ENCODE results near the gene NOTCH4.

NOTCH4 gene

DNA sequence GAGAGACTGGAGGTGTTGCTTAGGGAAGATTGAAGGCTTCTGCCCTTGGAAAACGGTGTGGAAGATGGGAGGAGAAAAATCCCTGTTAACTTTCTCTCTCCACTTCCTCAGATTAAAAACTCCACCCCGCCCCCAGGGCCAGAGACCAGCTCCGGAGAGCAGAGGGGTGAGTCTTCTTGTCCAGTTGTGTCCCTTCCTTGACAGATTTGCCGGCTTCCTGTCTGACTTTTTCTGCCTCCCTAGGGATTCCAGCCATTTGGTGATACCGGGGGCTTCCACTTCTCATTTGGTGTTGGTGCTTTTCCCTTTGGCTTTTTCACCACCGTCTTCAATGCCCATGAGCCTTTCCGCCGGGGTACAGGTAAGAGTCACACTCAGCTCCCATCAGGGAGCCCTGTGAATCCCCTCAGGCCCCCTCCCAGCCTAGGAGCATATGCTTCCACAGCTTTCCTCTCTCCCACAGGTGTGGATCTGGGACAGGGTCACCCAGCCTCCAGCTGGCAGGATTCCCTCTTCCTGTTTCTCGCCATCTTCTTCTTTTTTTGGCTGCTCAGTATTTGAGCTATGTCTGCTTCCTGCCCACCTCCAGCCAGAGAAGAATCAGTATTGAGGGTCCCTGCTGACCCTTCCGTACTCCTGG is 44.0 kb downstream of the NOTCH4 start:
- no peak for DNase-seq

DNA sequence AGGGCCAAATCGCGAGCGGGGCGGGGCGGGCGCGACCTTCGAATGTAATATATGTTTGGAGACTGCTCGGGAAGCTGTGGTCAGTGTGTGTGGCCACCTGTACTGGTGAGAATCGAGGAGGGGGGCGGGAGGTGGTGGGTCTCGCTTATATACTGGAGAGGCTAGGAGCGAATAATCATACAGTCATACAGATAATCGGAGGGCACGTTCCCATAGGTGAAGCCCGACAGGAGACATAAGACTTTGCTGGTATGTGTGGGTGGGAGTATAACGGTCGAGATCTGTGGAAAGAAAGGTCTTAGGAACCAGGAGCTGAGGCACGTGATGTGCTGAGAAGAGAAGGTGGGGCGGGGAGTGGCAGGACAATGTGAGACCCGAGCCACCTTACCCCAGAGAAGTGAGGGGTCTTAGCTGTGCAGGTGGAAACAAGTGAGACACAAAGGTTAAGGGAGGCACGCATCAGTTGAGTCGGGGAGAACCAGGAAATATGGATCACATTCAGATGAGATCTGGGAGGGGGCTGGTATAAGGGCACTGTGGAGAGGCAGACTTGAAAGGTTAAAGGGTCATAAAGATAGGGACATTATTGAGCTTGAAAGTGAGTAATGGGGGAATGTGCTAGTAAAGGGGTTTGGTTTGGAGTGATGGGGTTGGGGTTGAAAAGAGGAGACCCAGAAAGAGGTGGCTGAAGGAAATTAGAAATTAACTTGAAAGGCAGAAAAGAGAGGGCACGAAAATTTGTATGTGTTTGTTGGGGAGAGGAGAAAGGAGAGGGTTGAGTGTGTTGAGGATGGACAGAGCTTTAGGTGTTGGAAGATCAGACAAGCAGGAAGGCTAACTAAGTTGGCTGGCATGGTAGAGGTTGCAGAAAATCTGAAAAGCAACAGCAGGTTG is 45.1 kb downstream of the NOTCH4 start:
- no peak for DNase-seq

DNA sequence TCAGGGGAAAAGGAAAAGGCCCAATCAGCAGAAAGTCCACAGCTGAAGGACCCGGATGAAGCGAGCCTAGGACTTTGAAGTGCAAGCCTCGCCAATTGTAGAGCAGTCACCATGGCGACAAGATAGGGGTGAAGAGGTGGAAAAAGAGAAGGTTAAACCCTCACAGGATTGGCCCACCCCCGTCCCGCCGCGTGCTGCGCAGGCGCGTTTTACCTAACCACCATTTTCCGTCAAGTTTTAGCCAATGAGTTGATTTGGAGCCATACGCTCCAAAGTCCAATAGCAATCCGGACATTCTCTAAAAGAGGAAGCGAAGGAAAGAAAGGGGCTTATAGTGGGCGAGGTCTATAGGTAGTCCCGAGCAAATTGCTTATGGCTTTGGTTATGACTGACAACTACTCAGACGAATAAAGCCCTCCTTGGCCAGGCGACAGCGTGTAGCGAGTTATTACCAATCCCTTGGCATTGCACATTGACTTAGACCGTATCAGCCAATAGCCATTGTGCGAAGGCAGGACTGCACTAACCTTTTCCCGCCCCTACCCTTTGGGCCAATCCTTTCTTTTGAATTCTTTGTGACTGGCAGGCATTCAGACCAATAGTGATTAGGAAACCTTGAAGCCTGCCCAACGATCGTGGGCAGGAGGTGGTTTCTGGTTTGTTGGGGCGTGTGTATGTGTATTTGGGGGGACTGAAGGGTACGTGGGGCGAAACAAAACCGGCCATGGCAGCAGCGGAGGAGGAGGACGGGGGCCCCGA is 45.9 kb downstream of the NOTCH4 start, which contains the start of gene RNF5:
Gene RNF5 (plus strand): TSS at position 618 of the 759 bp plus-strand sequence. CDS start 107 bp downstream, at position 725.
- DNase-seq = peak; percentile 100

DNA sequence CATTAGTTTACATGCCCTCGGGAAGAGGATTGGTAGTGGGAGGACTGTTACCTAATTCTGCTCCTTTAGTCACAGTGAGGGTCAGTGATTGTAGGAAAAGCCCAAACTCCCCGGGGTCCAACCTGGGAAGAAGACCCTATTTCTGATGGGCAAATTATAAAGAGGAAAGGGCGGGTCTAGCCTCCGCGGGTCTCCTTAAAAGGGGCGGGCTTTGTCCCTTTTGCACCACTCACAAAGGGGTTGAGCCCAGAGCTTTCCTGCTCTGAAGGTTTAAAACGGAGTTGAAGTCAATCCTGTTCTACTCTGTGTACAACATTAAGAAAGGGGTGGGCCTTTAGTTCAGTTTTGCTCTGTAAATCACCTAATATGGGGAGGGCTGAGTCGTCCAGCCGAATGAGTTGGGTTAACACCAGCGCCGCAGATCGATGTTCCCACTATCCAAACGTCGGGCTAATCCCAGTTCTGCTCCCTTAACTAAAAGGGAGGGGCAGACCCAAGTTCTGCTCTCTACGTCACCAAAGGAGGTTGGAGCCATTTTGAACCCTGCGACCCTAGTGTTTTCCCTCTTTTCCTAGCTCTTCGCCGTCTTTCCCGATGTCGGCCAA is 46.6 kb downstream of the NOTCH4 start:
- DNase-seq = peak; percentile 60

DNA sequence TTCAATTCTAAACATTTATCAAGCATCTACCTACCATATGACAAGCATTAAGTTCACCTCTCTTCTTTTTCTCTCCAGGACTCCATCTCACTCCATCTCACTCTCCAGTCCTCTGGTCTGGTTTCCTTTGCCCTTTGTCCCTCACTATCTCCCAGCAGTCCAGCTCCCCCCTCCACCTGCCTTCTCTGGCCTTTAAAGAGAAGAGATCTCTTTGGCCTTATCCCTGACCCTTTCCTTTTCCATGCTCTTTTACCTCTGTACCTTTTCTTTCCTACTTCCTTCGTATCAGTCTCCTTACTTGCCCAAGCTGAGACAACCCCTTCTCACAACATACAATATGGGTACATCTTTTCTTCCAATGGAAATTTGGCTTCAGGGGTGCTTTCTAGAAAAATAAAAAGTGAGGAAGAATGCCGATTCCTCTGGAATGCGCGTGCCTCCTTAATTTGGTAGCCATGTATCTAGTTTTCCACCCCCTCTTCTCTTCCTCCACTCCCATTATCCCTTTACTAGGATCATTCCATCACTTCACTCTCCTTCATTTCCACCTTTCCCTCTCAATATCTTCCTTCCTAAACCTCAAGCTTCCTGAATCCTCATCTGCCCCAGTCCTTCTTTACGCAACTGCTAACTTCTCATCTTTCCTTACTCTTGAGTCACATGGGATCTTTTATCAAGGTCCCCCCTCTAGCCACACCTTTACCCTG is 47.2 kb downstream of the NOTCH4 start:
- no peak for DNase-seq

DNA sequence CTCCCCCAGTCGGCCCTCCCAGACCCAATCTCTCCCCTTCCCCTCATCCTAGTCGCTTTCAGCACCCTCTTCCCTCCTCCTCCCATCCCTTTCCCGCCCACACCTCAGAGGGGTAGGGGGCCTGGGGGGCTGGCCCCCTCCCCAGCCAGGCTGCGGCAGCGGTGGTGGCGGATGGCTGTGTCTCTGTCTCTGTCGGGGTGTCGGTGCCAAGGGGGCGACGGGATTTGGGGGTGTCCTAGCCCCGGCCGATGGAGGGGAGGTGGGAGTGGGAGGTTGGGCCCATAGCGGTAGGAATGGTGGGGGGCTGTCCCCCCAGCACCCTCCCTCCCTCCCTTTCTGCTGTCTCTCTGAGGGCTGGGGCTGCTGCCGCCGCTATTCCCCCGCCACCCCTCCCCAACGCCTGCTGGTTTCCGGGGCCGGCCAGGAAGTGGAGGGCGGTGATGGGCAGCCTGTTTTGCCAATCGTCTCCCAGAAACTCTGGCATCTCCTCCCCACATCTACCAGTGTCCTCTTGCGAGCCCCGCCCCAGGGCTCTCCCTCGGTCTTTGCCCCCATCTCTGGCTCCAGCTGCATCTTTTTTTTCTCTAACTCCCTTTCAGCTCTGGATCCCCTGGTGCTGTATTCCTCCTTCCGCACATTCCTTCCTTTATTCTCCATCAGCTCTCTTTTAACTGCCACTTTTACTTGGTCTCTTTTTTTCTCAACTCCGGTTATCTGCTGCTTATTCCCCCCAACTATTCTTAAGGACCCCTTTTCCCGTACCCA is 48.0 kb downstream of the NOTCH4 start, which contains the start of gene AGPAT1:
Gene AGPAT1 (minus strand): TSS at position 374 of the 765 bp plus-strand sequence. CDS start 4,588 bp downstream, outside the sequence.
- peak; percentile 90 for DNase-seq

DNA sequence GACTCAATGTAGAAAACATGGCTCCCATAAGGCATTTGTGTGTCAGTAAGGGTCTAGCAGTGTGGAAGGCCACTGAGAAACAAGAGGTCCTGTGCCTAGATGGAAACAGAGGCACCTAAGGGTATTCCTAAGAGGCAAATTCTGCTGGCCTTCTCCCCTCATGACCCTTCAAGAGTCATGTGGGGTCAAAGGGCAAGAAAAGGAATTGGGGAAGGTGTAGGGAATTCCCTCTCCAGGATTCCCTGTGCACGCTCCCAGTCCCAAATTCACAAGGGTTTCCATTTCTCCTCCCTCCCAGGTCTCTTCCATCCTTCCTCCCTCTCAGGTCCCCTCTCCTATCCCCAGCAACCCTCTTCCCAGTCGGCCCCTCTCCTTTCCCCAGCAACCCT is 48.6 kb downstream of the NOTCH4 start:
- DNase-seq = no peak

DNA sequence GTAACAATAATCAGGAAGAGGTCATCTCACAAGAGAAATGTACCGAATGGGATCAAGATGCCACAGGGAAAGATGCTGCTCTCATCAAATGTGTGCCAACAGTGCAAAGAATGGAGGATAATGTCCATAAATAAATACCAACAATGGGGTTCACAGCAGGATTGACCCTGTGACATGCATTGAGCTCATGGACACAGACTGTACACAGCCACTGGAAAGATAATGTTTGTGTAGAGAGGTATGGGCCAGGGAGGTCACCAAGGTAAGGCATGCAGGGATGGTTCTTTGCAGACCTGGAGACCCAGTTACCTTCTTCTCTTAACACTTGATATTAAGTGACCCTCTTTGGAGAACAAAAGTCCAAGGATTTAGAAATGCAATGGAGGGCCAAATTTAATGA is 49.5 kb downstream of the NOTCH4 start:
- no peak for DNase-seq

DNA sequence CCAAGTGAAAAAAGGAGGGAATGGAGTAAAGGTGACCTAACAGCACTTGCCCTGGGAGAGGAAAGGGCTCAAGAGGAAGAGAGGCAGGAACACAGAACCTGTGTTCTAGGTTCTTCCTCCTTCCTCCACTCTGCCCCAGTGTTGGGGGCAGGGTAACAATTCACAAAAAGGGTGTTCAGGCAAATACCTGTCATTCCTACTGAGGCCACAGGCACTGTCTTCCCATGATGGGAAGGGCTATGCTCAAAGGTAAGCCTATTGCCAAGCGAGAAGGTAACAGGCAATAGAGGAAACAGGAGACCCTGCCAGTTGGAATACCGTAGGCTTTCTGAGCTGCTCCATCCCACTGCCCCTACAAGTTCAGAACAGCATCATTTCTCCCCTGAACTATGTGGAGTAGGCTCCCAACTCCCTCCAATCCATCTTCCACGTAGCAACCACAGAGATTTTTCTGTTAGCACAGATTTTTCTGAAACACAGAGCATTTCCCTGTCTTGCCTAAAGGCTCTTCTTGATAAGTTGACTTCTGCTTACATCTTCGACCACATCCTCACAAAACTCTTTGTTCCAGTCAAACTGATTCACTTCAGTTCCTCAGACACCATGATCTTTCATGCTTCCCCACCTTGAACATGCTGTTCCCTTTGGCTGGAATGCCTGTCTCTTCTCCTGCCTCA is 50.7 kb downstream of the NOTCH4 start:
- no peak for DNase-seq

DNA sequence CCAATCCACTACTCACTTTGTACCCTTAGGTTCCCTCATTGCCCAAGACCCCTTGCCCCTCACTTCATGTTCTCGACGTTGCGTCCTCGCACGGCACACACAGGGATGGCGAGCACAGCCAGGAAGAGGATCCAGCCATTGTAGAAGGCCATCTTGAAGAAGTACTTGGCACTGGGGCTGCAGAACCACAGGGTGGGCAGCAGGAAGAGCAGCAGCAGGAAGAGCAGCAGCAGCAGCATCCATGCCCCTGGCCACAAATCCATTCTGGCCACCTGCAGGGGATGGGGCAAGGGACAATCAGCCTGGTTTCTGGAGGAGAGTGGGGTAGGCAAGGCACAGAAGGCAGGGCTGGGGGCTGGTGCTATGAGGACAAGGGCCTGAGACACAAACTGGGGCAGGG is 52.6 kb downstream of the NOTCH4 start:
- DNase-seq = no peak

DNA sequence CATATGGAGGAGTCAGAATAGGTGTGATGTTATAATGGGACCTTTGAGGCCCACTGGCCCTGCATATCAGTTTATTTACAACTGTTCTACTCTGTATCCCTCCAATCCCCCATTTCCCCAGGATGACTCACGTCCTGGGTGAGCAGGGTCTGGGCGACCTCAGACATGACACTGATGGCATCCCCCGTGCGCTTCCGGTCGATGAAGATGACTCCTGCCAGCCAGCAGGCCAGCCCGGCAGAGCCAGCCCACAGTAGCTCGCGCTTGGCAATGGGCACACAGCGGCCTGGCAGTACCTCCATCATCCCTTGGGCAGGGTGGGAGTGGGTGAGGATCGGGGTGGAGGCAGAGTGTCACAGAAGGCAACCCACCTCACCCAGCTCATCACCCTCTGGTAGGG is 53.6 kb downstream of the NOTCH4 start:
- no peak for DNase-seq

DNA sequence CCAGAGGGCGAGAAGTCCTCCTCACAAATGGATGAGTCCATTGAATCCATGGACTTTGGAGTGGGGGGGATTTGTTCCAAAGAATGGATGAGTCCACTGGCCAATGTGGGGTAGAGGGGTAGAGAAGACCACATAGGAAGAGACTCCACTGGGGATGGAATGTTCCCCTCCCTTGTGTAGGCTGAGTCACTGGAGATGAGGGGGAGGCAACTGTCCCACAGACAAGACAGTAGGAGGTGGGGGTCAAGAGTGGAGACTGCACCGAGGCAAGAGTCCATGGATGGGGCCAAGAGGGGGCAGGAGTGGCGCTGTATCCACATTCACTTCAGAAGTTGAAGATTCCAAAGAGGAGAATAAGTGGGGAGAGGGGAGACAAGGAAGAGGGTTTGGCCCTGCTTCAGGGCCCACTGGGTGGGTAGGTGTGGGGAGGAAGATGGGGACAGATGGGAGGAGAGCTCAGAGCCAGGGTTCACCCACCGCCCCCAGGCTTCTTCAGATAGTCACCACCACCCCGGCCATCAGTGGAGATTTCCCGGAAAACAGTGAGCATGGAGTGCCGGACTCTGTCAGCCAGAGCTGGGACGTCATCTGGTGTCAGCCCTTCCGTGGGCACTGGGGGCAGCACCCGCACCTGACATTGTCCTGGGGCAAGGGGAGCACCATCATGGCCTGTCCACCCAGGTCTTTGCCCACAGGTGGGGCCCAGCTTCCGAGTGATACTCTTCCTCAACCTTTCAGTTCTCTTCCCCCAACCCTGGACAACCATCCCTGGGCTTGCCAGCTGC is 54.9 kb downstream of the NOTCH4 start:
- DNase-seq = no peak

DNA sequence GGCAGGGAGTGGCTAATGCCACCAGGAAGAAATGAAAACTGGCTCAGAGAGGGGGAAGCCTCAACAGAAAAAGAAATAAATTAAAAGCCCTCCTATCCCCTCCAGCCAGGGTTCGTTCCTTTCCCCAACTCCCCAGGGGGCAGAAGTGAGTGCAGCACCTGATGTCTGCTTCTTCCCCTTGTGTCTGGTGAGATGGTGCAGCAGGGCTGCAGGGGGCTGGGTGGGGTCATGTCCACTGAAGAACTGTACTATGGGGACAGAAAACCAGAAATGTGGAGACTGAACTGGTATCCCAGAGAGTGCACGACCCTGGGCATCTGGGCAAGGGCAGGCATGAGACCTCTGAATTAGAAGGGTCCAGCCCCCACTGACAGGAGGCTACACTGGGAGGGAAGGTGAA is 55.5 kb downstream of the NOTCH4 start:
- DNase-seq = no peak

DNA sequence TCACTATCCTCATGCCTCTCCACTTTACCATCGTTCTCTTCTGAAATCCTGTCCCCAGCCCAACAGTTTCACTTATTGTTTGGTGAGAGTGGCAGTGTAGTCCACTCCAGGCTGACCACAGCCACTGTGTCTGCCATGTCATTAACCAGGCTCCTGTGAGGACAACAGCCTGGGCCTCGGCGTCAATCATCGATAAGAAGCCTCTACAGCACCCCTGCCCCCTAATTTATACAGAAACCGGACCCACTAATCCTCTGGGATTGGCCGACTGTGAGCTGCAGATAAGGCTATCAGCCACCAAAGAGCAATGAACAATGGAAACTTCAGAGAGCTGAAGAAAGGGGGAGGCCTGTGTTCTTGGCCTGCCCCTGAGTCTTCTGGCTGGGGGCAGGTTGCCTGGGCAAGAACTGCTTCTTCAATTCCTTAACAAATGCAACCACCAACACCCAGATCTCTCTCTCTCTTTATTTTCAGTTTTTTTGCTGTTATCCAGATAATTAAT is 56.1 kb downstream of the NOTCH4 start:
- no peak for DNase-seq

DNA sequence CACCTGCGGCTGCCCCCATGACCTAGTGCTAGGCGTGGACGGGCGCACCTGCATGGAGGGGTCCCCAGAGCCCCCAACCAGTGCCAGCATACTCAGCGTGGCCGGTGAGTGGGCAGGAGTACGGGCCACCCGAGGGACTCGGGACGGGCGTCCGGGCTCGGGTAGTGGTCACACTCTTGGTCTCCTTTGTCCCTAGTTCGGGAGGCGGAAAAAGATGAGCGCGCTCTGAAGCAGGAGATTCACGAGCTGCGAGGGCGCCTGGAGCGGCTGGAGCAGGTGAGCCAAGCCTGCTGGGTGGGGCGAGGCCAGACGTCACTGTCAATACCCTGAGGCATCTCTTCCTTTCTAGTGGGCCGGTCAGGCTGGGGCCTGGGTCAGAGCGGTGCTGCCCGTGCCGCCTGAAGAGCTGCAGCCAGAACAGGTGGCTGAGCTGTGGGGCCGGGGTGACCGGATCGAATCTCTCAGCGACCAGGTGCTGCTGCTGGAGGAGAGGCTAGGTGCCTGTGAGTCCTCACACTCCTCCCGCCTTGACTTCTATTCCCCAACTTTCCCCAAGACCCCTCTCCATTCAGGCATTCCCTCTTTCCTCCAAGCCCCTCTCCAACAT is 56.6 kb downstream of the NOTCH4 start:
- peak; percentile 44 for DNase-seq

DNA sequence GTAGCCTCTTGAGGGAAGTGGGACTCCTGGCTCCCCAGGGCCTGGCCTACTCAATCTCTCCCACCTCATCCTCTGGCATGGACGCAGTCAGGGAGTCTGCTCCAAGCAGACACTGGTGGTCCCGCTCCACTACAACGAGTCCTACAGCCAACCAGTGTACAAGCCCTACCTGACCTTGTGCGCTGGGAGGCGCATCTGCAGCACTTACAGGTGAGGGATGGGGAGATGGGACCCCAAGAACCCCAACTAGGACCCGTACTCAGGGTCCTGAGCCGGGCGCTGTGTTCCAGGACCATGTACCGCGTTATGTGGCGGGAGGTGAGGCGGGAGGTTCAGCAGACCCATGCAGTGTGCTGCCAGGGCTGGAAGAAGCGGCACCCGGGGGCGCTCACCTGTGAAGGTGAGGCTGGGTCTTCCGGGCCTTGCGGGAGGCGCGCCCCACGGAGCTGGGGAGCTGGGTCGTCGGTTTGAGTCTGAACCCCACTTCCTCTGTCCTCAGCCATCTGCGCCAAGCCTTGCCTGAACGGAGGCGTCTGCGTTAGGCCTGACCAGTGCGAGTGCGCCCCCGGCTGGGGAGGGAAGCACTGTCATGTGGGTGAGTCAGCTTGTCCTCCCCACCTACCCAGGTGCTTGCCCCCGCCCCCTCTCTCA is 57.3 kb downstream of the NOTCH4 start:
- peak; percentile 28 for DNase-seq

DNA sequence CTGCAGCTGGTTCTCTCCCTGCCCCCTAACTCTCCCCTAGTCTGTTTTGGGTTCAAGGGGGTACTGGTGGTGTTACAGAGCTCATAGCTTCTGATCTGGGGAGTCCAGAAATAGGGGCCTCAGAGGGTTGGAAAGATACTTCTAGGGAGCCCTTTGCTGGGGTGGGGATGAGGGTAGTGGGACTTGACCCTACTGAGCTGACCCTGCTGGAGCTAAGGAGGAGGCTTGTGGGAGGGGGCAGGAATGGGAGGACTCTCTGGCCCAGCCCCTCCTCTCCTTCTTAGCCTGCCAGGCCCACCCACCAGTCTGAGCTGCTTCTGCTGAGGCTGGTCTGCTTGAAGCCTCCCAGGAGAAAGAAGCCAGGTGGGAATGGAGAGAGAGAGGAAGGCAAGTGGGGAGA is 59.6 kb downstream of the NOTCH4 start, which contains the start of gene EGFL8:
Gene EGFL8 (plus strand): TSS at position 301 of the 400 bp plus-strand sequence. CDS start 1,571 bp downstream, outside the sequence.
- DNase-seq = no peak

DNA sequence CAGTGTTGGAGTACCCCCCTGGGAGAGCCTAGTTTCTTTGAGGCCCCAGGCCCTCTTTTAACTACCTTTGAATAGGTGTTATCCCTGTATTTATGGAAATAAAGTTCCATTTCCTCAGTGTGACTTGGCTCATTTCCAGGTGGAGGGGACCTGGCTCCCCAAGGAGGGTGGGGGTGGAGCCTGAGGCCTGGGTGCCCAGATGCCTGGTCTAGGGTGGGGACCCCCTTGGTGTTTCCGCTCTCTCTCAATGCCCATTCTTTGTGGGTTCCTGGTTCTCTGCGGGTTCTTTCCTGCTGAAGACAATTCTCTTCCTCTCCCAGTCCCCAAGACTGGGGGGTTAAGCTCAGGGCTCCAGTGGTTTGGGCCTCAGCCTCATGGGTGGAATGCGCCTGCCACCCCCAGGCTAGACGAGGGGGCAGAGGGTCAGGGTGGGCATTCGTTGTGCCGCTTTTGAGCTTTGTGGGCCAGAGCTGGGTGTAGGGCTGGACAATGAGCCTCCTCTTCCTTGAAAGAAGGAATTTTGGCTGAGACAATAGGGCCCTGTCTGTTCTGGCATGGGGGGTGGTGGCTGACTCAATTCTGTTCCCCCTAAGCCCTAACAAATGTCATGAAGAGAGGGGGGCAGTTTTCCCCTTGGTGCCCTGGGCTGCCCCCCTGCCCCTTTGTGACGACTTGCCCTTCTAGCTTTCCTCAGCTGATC is 60.2 kb downstream of the NOTCH4 start:
- DNase-seq = no peak
